Endothelial cell (in vitro differentiated cells): ENCODE data around the gene SLC25A41. TPM values are rescaled to one million over a fixed set of nuclear protein-coding genes. Genes with fewer than 3 reads are reported as not detected.

ENCODE experiments used
- DNase-seq: peaks from one replicate; pipeline ENCODE4 v3.0.0; 2021; ENCODE audit warnings: low spot score
- H3K27ac Mint-ChIP-seq: one replicate; pipeline ENCODE4 v1.8.0; 2021; ENCODE audit warnings: mixed read lengths, inconsistent platforms; ENCODE audit not compliant: unreplicated experiment
- H3K27me3 Mint-ChIP-seq: one replicate; pipeline ENCODE4 v1.8.0; 2021; ENCODE audit warnings: mild to moderate bottlenecking, moderate library complexity, mixed read lengths, inconsistent platforms; ENCODE audit not compliant: unreplicated experiment
- H3K36me3 Mint-ChIP-seq: one replicate; pipeline ENCODE4 v1.8.0; 2021; ENCODE audit warnings: mild to moderate bottlenecking, low read depth, mixed read lengths, inconsistent platforms; ENCODE audit not compliant: unreplicated experiment
- H3K4me1 Mint-ChIP-seq: one replicate; pipeline ENCODE4 v1.8.0; 2021; ENCODE audit warnings: mild to moderate bottlenecking, mixed read lengths, inconsistent platforms; ENCODE audit not compliant: unreplicated experiment
- H3K4me3 Mint-ChIP-seq: one replicate; pipeline ENCODE4 v1.8.0; 2021; ENCODE audit warnings: mild to moderate bottlenecking, mixed read lengths, inconsistent platforms; ENCODE audit not compliant: unreplicated experiment
- H3K9me3 Mint-ChIP-seq: one replicate; pipeline ENCODE4 v1.8.0; 2021; ENCODE audit warnings: mixed read lengths, inconsistent platforms; ENCODE audit not compliant: unreplicated experiment
- total RNA-seq: library from RNA; stranded (reverse); fragmentation: NEBNext Ultra II Directional; extraction: Animal tissue kit (Norgen Biotek cat#: 25700); gene quantifications from one replicate; pipeline ENCODE4 v1.2.1, GENCODE V29; 2021; ENCODE audit not compliant: unreplicated experiment
- TF ChIP-seq, protein P1 (sequence below): fragments of 200-600 bp; sonication (generic); IDR thresholded peaks from one replicate; pipeline ENCODE4 v1.5.0; 2021; ENCODE audit warnings: antibody characterized with exemption; ENCODE audit not compliant: unreplicated experiment

The SLC25A41 gene
- total RNA-seq, 1 donor from 2014 or later = 0.23 TPM

DNA sequence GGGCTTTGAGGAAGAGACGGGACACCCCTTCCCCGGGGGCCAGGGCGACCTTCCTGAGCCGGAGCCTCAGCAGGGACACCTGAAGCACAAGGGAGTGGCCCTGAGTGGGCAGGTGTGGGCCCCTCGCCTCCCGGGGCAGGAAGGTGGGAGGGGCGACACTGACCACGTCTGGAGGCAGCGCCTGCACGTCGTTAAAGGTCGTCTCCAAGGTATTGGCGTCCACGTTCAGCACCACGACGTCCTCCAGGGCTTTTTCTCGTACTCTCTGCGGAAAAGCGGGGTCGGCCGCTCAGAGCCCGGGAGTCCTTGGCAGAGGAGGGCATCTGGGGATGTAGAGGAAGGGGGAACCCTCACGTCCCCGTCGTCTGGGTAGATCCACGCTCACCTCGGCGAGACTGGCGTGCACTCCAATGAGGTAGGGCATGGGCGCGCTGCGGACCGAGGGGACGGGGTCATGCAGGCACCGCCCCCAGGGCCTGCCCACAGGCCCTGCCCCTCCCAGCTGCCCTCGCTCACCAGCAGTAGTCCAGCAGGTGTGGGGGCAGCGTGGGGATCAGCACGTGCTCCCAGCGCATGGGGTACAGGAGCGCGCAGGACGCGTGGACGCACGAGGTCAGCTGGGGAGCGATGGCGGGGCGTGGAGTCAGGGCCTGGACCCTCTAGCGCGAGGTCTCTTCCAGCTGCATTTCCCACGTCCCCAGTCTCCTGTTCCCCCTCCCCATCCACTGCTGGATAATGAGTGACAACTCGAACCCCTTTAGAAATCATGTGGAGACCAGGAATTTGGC lies 42.0 kb upstream of the SLC25A41 start:
- TF ChIP-seq, protein P1, sequence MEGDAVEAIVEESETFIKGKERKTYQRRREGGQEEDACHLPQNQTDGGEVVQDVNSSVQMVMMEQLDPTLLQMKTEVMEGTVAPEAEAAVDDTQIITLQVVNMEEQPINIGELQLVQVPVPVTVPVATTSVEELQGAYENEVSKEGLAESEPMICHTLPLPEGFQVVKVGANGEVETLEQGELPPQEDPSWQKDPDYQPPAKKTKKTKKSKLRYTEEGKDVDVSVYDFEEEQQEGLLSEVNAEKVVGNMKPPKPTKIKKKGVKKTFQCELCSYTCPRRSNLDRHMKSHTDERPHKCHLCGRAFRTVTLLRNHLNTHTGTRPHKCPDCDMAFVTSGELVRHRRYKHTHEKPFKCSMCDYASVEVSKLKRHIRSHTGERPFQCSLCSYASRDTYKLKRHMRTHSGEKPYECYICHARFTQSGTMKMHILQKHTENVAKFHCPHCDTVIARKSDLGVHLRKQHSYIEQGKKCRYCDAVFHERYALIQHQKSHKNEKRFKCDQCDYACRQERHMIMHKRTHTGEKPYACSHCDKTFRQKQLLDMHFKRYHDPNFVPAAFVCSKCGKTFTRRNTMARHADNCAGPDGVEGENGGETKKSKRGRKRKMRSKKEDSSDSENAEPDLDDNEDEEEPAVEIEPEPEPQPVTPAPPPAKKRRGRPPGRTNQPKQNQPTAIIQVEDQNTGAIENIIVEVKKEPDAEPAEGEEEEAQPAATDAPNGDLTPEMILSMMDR = no peak
- H3K9me3 Mint-ChIP-seq = no peaks in the 10 kb centered on the region
- H3K36me3 Mint-ChIP-seq = no peaks in the 10 kb centered on the region
- no peak overlapping the region for H3K4me3 Mint-ChIP-seq
- no peaks in the 10 kb centered on the region for H3K4me1 Mint-ChIP-seq
- peaks cover 1% of the 10 kb centered on the region for H3K27me3 Mint-ChIP-seq
- DNase-seq = no peak
- H3K27ac Mint-ChIP-seq = no peak overlapping the region

DNA sequence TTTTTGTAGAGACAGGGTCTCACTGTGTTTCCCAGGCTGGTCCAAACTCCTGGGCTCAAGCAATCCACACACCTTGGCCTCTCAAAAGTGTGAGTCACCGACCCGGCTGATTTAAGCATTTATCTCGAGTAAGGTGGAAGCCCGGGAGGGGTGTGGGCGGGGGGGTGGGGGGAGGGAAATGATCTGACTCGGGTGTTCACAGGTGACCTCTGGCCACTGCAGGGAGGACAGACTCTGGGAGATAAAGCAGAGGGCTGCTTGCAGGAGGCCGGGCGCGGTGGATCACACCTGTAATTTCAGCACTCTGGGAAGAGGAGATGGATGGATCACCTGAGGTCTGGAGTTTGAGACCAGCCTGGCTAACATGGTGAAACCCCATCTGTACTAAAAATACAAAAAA lies 40.1 kb upstream of the SLC25A41 start:
- H3K4me3 Mint-ChIP-seq = no peak overlapping the region
- no peak for DNase-seq
- TF ChIP-seq, protein P1 = no peak
- no peaks in the 10 kb centered on the region for H3K9me3 Mint-ChIP-seq
- H3K27me3 Mint-ChIP-seq = peaks cover 1% of the 10 kb centered on the region
- no peaks in the 10 kb centered on the region for H3K4me1 Mint-ChIP-seq
- H3K36me3 Mint-ChIP-seq = no peaks in the 10 kb centered on the region
- no peak overlapping the region for H3K27ac Mint-ChIP-seq

DNA sequence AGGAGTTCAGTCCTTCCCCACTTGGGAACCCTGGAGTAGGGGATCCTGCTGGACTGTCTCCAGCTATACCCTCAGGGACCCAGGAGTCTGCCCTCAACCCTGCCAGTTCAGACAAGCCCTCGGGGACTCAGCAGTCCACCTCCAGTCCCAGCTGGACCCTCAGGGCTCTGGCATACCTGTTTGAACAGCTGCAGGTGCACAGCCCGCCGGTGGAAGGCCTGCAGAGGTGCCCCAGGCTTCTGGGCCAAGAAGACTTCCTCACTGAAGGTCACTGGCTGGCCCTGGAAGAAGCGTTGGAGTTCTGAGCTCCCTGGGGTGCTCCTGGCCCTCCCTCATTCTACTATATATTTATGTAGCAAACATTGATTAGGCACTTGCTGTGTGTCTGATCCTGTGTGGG lies 39.1 kb upstream of the SLC25A41 start:
- Mint-ChIP-seq H3K36me3 (no peaks in the 10 kb centered on the region), H3K4me3 (no peak overlapping the region), H3K9me3 (no peaks in the 10 kb centered on the region), H3K4me1 (no peaks in the 10 kb centered on the region), H3K27me3 (peaks cover 1% of the 10 kb centered on the region), H3K27ac (no peak overlapping the region)
- TF ChIP-seq, protein P1 = no peak
- no peak for DNase-seq

DNA sequence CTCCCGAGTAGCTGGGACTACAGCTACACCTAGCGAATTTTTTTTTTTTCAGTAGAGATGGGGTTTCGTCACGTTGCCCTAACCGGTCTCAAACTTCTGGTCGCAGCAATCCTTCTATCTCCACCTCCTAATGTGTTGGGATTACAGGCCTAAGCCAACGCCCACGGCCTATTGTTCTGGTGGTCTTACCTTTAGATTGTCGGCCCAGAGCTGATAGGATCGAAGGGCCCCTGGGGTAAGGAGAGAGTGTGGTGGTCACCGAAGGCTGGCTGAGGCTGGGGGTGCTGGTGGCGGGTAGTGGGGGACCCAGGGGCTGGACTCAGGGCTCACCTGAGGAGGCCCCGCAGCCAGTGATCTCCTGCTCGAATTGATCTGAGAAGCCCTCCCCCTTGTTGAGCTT lies 37.5 kb upstream of the SLC25A41 start:
- Mint-ChIP-seq H3K4me3 (no peak overlapping the region), H3K27ac (no peak overlapping the region), H3K4me1 (no peaks in the 10 kb centered on the region), H3K9me3 (no peaks in the 10 kb centered on the region), H3K27me3 (peaks cover 3% of the 10 kb centered on the region), H3K36me3 (no peaks in the 10 kb centered on the region)
- no peak for DNase-seq
- TF ChIP-seq, protein P1 = no peak

DNA sequence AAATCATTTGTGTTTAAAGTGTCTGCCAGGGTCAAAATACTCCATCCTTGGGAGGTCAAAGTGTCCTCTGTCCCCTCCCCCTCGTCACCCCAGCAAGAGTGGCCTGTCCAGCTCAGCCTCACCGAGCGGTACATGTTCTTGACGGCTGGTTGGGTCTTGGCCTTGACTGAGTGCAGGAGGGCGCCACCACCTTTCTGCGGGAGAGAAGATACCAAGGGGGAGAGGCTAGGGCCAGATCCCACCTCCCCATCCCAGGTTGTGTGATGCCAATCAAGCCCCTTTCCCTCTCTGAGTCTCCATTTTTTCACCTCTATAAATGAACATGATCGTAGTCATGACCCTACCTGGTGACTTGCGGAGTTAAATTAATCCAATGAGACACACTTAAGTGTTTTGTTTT lies 36.6 kb upstream of the SLC25A41 start:
- H3K27ac Mint-ChIP-seq = no peak overlapping the region
- H3K36me3 Mint-ChIP-seq = no peaks in the 10 kb centered on the region
- no peak for DNase-seq
- H3K4me1 Mint-ChIP-seq = no peaks in the 10 kb centered on the region
- peaks cover 6% of the 10 kb centered on the region for H3K27me3 Mint-ChIP-seq
- H3K4me3 Mint-ChIP-seq = no peak overlapping the region
- TF ChIP-seq, protein P1 = no peak
- no peaks in the 10 kb centered on the region for H3K9me3 Mint-ChIP-seq
